GM10248 (cell line): ENCODE results near the gene TSHR.
"Not testable (repeated sequence)": the region's sequence is repeated elsewhere in the genome, so short reads cannot be mapped to it uniquely, and the experiment has no call there.

ENCODE experiments used
- CTCF ChIA-PET: fragments of 300-600 bp; sonication (Branson Sonifier 250); formaldehyde crosslinking; extraction: SDS; loops from one replicate; lab custom pipeline; 2021; ENCODE audit warnings: antibody characterized with exemption; lab: Yijun Ruan, JAX
- POLR2A ChIA-PET: fragments of 350-650 bp; sonication (Branson Sonifier 250); formaldehyde crosslinking; extraction: SDS; loops from one replicate; lab custom pipeline; 2020; ENCODE audit warnings: antibody characterized with exemption; lab: Yijun Ruan, JAX
- DNase-seq: peaks from one replicate; pipeline ENCODE4 v3.0.0; 2012; ENCODE audit errors: extremely low spot score
- TF ChIP-seq, protein P1 (sequence below): IDR thresholded peaks from 2 replicates; pipeline ENCODE4 v1.5.1; 2012; ENCODE audit warnings: mild to moderate bottlenecking, low read depth; ENCODE audit errors: extremely low read depth, missing control alignments, control extremely low read depth

The TSHR gene

DNA sequence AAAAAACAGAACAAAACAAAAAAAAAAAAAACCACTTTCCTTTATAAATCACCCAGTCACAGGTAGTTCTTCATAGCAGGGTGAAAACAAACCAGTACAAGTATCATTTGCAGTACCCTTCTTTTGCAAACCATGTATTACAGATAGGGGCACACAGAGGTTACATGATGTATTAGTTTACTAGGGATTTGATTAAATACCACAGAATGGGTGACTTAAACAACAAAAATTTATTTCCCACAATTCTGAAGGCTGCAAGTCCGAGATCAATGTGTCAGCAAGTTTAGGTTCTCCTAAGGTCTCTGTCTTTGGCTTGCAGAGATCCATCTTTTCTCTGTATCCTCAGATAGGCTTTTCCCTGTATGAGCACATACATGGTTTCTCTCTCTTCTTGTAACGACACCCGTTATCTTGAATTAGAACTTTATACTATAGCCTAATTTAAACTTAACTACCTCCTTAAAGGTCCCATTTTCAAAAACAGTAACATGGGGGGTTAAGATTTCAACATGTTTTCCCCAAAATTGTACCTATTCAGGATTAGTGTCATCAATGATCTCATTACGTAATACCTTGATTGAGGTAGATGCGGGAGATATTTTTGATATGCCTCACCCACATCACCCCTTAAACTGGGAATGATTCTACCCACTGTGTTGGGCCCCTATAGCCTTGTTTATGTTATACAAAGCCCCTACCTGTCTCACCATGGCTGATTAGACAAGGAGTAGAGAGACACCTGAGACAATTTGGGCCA, 10.4 kb upstream of the TSHR start:
- no peak for DNase-seq
- POLR2A ChIA-PET: no interaction called here
- CTCF ChIA-PET: interaction anchor here (1.4 kb wide), 1 partner anchor 42 kb away, joined by 5 read pairs; no protein-coding TSS in a partner anchor

DNA sequence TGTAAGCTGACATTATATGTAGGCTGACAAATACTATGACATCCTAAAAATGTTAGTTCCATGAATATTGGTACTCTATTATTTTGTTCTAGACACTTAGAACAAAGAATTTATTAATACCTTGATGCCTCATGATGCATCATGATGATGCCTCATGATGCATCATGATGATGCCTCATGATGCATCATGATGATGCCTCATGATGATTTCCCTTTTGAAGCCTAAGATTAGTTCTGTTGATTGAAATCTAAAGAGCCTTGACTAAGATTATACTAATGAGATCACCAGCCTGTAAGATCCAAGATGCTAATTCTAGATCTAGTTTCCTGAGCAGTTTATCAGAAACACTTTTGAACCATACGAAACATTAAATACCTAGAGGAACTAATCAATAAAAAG, 9.2 kb upstream of the TSHR start:
- DNase-seq: no peak
- POLR2A ChIA-PET: no interaction called here
- CTCF ChIA-PET: interaction anchor here (1.4 kb wide), 1 partner anchor 41 kb away, joined by 5 read pairs; no protein-coding TSS in a partner anchor
- TF ChIP-seq, protein P1, sequence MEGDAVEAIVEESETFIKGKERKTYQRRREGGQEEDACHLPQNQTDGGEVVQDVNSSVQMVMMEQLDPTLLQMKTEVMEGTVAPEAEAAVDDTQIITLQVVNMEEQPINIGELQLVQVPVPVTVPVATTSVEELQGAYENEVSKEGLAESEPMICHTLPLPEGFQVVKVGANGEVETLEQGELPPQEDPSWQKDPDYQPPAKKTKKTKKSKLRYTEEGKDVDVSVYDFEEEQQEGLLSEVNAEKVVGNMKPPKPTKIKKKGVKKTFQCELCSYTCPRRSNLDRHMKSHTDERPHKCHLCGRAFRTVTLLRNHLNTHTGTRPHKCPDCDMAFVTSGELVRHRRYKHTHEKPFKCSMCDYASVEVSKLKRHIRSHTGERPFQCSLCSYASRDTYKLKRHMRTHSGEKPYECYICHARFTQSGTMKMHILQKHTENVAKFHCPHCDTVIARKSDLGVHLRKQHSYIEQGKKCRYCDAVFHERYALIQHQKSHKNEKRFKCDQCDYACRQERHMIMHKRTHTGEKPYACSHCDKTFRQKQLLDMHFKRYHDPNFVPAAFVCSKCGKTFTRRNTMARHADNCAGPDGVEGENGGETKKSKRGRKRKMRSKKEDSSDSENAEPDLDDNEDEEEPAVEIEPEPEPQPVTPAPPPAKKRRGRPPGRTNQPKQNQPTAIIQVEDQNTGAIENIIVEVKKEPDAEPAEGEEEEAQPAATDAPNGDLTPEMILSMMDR: no peak

More for the DNA sequence above, 10.4 kb upstream of the TSHR start:
- TF ChIP-seq, protein P1: no peak

DNA sequence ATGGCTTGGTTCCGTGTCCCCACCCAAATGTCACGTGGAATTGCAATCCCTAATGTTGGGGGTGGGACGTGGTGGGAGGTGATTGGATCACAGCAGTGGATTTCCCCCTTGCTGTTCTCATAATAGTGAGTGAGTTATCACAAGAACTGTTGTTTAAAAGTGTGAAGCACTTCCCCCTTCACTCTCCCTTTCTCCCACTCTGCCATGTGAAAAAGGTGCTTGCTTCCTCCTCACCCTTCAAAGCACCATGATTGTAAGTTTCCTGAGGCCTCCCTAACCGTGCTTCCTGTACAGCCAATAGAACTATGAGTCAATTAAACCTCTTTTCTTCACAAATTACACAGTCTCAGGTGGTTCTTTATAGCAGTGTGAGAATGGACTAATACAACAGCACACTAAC, 8.6 kb upstream of the TSHR start:
- TF ChIP-seq, protein P1: no peak
- DNase-seq: no peak
- POLR2A ChIA-PET: no interaction called here
- CTCF ChIA-PET: interaction anchor here (1.4 kb wide), 1 partner anchor 40 kb away, joined by 5 read pairs; no protein-coding TSS in a partner anchor

DNA sequence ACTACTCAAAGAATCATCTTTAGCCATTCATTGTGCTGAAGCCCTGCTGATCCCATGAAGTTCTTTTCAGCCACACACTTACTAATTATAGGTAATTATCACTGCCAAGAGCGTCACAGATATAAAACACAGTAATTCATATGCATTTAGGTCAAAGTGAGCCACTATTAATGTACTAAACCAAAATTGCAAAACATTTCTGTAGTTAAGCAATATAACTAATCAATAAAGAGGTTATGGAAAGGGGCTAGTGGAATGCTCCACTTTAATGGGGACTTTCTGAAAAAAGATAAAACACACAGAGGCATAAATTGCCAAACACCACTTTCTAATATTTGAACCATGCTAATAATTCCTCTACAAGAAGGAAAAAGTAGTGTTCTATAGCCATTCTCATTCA, 7.1 kb upstream of the TSHR start:
- POLR2A ChIA-PET: no interaction called here
- no peak for DNase-seq
- CTCF ChIA-PET: interaction anchor here (0.7 to 0.8 kb wide), 2 partner anchors 39 to 221 kb away, joined by 3 read pairs; no protein-coding TSS in a partner anchor
- TF ChIP-seq, protein P1: no peak

DNA sequence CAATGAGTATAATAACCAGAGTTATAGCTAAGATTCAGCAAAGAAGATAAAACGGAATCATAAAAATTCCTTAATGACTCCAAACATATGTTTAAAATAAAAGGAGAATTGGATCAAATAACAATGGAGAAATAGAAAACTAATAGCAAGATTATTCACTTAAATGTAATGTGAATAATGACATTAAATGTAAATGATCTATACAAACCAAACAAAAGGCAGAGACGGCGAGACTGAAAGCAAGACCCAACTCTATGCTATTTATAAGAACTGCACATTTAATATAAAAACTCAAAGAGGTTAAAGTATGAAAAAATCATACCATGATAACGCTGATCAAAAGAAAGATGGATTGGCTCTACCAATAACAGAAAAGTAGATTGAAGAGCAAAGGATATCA, 3.9 kb upstream of the TSHR start:
- TF ChIP-seq, protein P1: no peak
- ChIA-PET POLR2A (no interaction called here), CTCF (interaction anchor here (12.0 kb wide), 1 partner anchor 36 kb away, joined by 132 read pairs; no protein-coding TSS in a partner anchor)
- no peak for DNase-seq

DNA sequence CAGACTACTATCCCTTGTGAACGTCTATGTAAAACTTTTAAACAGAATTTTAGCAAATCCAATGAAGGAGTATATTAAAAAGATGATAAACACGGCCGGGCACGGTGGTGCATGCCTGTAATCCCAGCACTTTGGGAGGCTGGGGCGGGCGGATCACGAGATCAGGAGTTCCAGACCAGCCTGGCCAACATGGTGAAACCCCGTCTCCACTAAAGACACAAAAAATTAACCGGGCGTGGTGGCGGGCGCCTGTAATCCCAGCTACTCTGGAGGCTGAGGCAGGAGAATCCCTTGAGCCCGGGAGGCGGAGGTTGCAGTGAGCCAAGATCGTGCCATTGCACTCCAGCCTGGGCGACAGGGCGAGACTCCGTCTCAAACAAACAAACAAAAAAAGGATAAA, 2.2 kb upstream of the TSHR start:
- CTCF ChIA-PET: interaction anchor here (1.1 to 12.0 kb wide), 4 partner anchors 12 to 100 kb away, joined by 3 to 132 read pairs (median 6); partner anchors contain the start of gene CEP128
- POLR2A ChIA-PET, DNase-seq: not testable (repeated sequence)
